HL-60/S4 treated with phorbol 12-myristate 13-acetate at 8.2 ng/mL for 4 days and 3 days (cell line): ENCODE measurements around the gene HPCAL1.
"Not testable (repeated sequence)": the region's sequence is repeated elsewhere in the genome, so short reads cannot be mapped to it uniquely, and the experiment has no call there.

Experiments
- in situ Hi-C: fragments of 300-500 bp; cut with MboI; formaldehyde crosslinking; loops from 2 replicates; pipeline ENCODE4 v1.15.0; 2022; ENCODE audit warnings: low sequenced_read_pairs

Gene HPCAL1

DNA sequence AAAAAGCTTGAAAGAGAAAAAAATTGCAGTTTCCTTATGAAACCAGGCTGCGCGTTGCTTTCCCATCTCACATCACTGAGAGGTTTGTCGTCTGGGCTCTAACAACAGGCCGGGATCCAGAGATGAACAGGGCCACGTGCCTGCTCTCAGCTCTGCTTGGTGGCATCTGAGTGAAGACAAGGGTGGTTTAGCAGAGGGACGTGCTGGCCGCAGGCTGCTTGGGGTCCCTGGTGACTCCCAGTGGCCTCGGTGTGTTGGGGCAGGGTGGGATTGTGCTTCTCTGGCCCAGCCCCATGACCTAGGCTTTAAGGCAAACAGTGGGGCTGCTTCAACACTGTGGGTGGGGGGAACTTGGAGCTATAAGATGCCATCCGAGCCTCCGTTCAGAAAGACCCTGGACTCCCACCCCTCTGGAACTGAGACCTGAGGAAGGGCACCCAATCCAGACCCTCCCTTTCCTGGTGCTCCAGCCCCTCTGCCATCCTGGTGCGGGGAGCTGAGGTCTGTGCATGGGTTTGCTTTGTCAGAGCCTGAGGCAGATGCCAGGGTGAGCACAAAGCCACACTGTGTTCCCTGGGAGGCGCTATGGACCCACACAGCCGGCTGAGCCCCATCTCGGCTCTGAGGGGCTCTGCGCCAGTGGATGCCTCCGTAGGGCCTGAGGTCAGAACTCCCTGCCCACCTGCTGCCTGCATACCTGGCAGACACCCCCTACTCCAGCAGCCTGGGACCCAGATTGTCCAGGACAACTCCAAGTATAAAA is 18.4 kb upstream of the HPCAL1 start:
- in situ Hi-C loops: no loop called here

DNA sequence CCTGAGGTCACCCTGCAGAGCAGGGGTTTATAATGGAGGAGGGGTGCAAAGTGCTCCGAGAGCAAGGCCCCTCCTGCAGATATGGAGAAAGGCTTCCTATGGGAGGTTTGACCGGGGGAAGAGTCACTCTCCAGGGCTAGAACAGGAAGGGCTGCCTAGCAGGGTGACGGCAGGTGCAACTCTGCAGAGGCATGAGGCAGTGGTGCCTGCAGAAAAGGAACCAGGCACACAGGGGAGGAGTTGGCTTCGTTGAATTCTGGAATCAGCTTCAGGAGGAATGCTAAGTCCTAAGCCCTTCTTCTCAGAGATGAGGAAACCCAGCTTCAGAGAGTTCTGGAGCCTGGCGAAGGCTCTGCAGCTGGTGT is 17.5 kb upstream of the HPCAL1 start:
- in situ Hi-C loops: no loop called here

DNA sequence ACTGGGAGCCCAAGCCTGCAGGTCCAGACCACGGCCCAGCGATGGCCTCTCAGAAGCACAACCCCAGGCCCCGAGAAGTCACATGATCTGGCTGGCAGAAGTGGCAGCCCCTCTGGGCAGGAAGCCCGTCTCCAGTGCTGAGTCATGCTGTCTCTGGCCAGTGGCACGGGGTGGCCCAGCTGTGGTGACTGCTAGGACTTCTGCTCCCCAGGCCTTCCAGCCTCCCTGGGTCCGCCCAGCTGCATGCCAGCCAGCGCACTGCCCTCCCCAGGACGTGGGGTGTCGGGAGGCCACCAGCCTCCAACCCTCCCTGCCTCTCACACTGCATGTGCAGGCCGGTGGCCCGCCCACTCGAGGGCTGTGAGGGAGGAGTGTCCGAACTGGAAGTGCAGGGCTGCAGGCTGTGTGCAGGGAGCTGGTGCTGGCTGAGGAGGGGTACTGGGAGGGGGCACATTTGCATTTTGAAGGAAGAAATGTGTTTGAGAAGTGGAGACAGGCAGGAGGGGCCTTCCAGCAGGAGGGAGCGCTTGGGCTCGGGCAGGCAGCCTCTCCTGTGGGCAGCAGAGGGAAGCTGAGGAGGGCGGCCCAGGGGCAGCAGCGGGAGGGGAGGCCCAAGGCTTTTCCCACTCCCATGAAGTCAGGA is 17.0 kb upstream of the HPCAL1 start:
- in situ Hi-C loops: no loop called here

DNA sequence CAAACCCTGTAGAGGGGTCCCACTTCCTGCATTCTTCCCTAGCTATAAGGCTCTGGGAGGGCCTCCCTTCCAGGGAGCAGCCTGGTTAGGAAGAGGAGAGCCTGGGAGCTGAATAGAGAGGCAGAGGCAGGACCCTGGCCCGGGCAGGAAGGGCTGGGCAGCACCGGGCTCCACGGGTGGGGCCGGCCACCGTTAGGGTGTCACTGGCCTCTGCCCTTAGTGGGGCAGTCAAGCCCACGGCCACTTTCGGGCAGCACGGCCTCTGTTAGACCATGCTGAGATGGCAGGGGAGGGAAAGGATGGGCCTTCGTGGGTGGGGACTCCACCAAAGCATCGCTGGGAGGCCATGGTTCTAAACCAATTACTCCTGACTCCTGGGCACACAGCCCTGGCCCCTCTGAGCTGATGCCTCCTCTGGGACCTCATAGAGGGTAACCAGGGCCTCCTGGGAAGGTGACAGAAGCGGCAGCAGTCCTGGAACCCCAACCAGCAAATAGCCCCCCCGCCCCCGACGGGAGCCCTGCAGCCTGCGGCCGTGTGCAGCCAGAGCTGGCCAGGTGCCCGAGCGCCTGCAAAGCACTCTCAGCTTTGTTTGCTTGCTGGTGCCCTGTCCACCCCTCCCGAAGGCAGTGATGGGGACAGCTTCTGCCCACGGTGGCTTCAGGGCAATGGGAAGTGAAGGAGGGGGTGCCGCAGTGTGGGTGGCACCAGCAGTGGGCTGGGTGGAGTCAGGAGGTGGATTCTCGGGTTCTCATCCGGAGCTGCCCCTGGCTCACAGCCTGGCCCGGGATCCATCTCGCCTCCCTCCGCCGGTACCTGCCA is 16.3 kb upstream of the HPCAL1 start:
- in situ Hi-C loops: no loop called here

DNA sequence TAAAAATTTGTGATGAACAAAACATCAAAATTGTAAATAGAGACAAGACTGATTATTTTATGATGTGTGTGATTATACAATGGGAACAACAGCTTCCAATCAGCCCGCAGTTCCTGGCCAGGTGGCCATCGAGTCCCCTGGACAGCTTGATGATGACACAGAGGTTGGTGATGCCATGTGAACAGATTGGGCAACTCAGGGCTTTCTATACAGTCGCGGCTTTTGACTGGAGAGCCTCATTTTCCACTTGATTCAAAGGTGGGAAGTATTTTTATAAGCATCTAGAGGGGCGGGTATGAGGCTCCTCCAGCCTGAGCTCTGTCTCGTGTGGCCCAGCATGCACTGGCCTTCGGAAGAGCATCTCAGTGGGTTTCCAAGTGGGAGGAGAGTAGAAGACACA is 14.9 kb upstream of the HPCAL1 start:
- in situ Hi-C loops: no loop called here

DNA sequence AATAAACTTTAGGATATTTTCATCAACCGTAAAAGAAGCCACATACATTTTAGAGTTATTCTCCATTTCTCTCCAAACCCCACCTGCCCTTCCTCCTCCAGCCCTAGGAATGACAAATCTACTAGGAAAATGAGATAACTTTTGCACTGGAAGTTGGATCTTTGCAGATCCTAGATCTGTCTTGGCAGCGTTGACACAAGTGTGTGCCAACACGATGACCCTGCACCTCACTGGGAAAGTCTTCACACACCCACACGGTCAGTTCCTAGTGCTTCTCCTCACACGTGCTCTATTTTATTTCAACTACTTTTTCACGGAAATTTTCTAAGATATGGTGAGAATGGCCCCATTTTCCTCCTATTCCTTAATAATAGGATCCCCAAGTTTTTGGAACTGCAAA is 14.1 kb upstream of the HPCAL1 start:
- in situ Hi-C loops: no loop called here

DNA sequence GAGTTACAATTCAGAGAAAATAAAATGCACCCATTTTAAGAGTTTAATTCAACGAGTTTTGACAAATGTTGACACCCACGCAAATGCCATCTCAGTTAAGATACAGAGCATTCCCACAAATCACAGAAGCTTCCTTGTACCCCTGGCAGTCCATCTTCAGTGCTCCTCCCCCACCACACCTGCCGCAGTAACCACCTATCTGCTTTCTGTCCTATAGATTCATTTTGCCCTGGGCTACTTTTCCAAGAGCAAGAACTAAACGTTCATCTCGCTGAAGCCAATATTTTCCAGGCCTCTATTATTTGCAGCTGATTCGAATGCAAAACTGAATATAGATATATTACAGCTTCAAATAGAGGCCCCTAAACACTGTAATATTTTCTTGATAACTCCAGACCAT is 13.4 kb upstream of the HPCAL1 start:
- in situ Hi-C loops: no loop called here

DNA sequence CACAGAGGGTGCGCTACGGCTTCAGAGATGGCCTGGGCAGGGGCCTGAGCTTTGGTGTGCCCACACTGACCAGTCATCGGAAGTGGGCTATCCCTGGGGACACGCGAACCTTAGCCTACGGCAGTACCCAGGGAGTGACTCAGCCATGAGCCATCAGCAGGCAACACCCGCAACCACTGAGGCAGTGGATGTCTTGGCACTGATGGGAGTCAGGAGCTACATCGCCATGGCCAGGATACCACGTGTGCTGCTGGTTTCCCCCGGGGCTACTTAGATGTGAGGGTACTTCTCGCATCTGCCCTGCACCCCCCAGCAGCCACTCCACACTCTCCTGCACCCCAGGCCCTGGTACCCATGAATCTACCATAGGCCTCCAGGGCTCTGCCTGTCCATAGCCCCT is 12.8 kb upstream of the HPCAL1 start:
- in situ Hi-C loops: no loop called here

DNA sequence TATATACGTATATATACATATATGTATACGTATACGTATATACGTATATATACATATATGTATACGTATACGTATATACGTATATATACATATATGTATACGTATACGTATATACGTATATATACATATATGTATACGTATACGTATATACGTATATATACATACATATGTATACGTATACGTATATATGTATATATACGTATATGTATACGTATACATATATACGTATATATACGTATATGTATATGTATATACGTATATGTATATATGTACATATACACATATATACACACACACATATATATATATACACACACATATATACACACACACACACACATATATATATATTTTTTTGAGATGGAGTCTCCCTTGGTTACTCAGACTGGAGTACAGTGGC is 11.3 kb upstream of the HPCAL1 start:
- in situ Hi-C loops: not testable (repeated sequence)

DNA sequence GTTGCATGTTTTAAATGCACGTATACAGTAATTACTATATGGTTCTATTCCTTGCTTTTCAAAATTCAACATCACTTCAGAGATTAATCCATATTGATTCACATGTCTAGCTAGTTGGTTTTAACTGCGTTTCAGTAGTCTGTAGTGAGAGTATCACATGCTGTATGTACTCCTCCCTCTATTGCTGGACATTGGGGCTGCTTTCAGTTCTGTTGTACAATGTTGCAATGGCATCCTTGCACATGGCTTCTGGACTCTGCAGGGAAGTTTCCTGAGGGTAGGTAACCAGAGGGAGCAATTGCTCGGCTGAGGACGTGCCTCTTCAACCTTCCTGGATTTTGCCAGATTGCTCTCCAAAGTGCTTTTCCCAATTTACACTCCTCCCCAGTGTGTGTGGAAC is 10.7 kb upstream of the HPCAL1 start:
- in situ Hi-C loops: no loop called here

DNA sequence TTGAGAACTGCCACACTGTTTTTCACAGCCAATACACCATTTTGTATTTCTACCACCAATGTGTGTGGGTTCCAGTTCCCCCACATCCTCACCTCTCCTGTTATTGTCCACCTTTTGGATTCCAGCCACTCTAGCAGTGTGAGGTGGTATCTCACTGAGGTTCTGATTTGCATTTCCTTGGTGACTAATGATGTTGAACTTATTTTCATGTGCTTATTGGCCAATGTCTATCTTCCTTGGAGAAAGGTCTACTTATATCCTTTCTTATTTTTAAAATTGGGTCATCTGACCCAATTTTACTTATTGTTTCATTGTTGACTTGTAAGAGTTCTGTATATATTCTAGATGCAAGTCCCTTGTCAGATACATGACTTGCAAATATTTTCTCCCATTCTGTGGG is 9.1 kb upstream of the HPCAL1 start:
- in situ Hi-C loops: no loop called here

DNA sequence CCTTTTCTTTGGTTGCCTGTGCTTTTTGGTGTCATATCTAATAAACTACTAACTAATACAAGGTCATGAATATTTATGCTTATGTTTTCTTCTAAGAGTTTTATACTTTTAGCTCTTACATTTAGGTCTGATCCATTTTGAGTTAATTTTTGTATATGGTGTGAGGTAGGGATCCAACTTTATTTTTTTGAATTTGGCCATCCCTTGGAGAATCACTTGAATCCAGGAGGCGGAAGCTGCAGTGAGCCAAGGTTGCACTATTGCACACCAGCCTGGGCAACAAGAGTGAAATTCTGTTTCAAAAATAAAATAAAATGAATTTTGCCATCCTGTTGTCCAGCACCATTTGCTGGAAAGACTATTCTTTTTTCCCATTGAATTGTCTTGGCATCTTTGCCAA is 8.6 kb upstream of the HPCAL1 start:
- in situ Hi-C loops: no loop called here

DNA sequence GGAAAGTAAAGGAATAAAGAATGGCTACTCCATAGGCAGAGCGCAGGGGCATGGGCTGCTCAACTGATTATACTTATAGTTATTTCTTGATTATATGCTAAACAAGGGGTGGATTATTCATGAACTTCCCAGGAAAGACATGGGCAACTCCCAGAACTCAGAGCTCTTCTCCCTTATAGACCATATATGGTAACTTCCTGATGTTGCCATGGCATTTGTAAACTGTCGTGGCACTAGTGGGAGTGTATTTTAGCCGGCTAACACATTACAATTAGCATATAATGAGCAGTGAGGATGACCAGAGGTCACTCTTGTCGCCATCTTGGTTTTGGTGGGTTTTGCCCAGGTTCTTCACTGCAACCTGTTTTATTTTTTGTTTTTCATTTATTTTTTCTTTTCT is 7.1 kb upstream of the HPCAL1 start:
- in situ Hi-C loops: not testable (repeated sequence)

DNA sequence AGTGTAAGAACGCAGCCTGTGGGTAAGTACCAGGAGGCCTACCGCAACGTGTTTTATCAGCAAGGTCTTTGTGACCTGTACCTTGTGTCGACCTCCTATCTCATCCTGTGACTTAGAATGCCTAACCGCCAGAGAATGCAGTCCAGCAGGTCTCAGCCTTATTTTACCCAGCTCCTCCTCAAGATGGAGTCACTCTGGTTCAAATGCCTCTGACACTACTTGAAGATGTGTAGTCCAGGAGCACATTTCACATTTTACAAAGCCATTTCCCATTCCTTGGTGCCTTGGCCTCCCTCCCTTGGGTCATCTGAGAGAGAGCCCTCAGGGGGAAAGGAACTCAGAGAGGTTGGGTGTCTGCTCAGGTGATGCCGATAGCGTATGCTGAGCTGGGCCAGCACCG is 6.6 kb upstream of the HPCAL1 start:
- in situ Hi-C loops: no loop called here

DNA sequence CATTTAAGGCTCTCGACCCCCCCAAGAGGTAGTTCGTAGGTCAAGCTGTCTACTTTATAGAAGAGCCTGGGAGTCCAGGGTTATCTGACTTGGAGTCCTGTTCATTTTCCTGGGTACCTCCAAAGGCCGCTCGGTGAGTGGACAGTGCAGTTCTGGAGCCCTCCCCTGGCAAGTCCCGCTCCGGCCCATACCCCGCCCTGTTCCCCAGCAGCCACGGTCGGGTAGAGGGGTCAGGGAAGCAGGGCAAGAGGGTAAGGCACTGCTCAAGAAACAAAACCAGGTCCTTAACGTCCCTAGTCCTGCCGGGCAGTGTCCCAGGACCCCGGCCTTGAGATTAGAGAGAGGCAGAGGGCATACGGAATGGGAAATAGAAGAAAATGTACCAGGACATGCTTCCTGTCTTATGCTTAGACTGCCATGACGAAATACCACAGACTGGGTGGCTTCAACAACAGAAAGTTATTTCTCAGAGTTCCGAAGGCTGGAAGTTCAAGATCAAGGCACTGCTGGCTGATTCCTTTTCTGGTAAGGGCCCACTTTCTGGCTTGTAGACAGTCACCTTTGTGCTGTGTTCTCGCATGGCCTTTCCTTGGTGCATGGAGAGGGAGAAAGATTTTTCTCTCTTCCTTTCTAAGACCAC is 5.4 kb upstream of the HPCAL1 start:
- in situ Hi-C loops: no loop called here

DNA sequence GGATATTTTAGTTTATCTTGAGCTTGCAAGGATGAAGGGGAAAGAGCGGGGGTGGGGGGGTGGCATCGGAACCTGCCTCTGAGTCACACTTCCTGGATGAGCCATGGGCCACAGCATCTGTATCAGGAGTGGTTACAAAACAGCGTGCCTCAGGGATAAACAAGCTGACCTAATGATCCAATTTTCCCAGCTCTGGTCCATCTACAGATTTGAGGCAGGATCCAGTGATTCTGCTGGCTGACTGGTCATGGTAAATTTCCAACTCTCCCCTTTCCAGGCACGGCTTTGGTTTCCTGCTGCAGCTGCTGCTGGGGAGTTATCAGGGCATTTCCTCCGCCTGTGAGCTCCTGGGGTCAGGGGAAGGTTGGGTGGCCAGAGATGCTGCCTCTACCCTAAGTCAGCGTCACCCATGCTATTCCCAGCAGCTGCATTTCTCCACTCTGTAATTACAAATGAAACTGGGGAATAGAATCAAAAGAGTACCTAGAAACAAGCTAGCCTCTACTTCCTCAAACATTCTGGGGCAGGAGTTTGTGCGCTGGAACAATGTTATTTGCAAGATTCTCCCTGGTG is 4.7 kb upstream of the HPCAL1 start:
- in situ Hi-C loops: no loop called here

DNA sequence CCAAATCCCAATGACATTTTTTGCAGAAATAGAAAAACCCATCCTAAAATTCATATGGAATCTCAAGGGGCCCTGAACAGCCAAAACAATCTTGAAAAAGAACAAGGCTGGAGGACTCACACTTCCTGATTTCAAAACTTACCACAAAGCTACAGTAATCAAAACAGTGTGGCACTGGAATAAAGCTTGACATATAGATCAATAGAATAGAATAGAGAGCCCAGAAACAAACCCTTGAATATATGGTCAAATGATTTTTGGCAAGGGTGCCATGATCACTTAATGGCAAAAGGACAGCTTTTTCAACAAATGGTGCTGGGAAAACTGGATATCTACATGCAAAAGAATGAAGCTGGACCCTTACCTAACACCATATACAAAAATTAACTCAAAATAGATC is 3.9 kb upstream of the HPCAL1 start:
- in situ Hi-C loops: not testable (repeated sequence)

DNA sequence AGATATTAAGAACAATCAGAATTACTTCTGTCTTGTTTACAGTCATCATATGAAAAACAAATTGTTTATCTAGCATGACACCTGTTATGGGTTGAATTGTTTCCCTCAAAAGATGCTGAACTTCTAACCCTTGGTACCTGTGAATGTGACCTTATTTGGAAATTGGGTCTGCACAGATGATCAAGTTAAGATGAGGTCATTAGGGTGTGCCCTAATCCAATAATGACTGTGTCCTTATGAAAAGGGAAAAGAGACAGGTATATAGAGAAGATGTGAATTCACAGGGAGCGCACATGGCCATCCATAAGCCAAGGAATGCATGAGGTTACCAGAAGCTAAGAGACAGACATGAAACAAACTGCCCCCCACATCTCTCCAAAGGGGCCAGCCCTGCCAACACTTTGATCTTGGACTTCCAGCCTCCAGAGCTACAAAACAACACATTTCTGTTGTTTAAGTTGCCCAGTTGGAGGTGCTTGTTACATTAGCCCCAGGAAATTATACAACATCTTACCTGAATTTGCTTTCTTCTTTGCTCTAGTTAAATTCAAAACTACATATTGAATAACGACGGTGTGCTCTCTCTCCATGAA is 2.3 kb upstream of the HPCAL1 start:
- in situ Hi-C loops: no loop called here

DNA sequence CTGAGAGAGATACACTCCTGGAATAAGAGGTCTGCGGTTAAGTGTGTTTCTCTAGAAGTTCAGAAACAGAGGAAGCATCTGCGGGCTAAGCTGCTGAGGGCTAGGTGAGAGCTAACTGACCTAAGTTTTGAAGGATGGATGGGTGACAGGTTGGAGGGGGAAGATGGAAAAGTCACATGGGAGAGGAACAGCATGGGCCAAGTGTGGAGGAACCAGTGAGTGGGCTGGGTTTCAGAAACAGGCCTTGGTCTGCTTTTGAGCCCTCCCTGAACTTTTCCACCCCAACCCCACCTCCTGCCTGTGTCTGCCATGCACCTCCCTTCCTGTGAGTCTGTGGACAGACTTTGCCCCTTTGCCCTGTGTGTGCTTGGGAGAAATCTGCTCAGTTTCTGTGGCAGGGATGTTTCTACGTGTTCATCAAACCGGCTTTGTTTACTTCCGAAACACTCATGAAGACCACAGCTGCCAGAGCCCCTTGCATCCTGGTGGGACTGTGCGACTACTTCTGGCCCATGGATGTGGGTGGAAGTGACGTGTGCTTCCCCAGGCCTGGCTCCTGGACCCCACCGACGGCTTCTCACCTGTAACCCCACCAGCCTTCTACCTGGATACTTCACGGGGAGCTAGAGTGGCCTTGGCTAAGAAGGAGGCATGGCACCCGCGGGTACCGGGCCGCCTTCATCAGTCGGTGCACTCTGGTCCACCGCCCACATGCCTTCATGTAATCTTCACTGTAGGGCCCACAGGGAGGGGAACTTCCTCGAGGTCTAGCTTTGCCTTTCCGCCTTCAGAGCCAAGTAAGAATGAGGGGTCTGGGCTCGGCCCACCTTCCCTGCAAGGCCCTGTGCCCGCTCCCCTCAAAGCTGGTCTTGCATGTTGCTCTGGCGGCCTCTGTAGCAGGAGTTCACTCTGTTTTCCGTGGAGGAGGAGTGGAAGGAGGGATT is 1.4 kb upstream of the HPCAL1 start:
- in situ Hi-C loops: no loop called here
